GM23248 (cell line): Measurements from ENCODE around the gene IKBKG.
"Not testable (repeated sequence)": the region's sequence is repeated elsewhere in the genome, so short reads cannot be mapped to it uniquely, and the experiment has no call there.

Source experiments
- EZH2 ChIP-seq: fragments of 200-600 bp; sonication (generic); IDR thresholded peaks from 2 replicates; pipeline ENCODE4 v1.6.1; 2018; ENCODE audit warnings: antibody characterized with exemption, mild to moderate bottlenecking; ENCODE audit not compliant: insufficient read depth, poor library complexity, severe bottlenecking
- EZH2phosphoT487 ChIP-seq: fragments of 200-600 bp; sonication (generic); IDR thresholded peaks from 2 replicates; pipeline ENCODE4 v1.6.1; 2018; ENCODE audit warnings: antibody characterized with exemption, moderate library complexity, mild to moderate bottlenecking, low read depth; ENCODE audit not compliant: insufficient read depth

DNA sequence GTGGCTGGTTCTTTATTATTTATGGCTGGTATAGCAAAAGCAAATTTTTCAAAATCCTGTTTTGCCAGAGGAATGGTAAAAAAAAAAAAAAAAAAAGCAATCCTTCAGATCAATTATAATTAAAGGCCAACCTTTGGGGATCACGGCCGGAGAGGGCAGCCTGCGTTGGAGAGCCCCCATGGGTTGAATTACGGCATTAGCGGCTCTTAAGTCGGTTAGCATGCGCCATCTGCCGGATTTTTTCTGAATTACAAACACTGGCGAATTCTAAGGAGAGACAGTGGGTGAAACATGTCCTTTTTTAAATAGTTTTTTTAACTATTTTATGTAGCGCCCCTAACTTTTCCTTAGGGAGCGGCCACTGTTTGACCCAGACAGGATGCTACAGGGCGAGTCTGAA lies 66.2 kb downstream of the IKBKG start:
- not testable (repeated sequence) for TF ChIP-seq EZH2, EZH2phosphoT487
